VCaP (cell line): ENCODE results near the gene SIK3.
"Not testable (repeated sequence)": the region's sequence is repeated elsewhere in the genome, so short reads cannot be mapped to it uniquely, and the experiment has no call there.

Source experiments
- H3K27ac ChIP-seq: fragments of 450-650 bp; 2 replicates; pipeline ENCODE4 v1.5.1; 2017
- CTCF ChIP-seq: fragments of 450-650 bp; conservative IDR thresholded peaks from 2 replicates; pipeline ENCODE4 v1.5.1; 2017; ENCODE audit warnings: mild to moderate bottlenecking, moderate library complexity

SIK3 gene

DNA sequence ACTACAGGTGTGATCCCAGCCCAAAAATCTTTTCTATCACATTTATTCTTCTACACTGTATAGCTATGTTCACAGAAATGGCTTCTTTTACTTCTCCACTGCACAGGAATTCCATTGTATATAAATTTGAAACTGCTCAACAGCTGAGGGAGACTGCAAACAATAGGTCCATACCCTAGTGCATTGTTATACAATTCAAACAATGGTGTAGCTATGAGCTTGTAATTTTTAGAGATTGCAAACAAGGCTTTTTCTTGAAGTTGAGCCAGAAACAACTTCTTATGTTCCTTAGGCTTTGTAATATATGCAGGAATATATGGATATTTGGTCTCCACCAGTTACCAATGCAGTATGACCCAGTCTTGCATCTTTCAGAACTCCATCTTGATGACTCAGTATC is 19.5 kb upstream of the SIK3 start:
- no peak for TF ChIP-seq CTCF
- H3K27ac ChIP-seq = no peak overlapping the region

GRCh38 chr11:117112939-117113338 is 14.7 kb upstream of the SIK3 start:
- H3K27ac ChIP-seq = not testable (repeated sequence)

- H3K27ac ChIP-seq = not testable (repeated sequence)
Observed at GRCh38 chr11:117112497-117112896, 14.3 kb upstream of the SIK3 start.

DNA sequence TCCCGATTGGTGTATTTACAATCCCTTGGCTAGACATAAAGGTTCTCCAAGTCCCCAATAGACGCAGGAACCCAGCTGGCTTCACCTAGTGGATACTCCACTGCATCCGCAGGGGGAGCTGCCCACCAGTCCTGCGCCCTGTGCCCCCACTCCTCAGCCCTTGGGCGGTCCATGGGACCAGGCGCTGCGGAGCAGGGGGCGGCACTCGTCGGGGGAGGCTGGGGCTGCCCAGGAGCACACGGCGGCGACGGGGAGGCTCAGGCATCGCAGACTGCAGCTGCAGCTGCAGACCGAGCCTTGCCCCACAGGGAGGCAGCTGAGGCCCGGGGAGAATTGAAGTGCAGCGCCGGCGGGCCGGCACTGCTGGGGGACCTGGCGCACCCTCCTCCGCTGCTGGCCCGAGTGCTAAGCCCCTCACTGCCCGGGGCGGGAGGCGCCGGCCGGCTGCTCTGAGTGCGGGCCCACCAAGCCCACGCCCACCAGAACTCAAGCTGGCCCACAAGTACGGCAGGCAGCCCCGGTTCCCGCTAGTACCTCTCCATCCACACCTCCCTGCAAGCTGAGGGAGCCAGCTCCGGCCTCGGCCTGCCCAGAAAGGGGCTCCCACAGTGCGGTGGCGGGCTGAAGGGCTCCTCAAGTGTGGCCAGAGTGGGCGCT is 12.2 kb upstream of the SIK3 start:
- TF ChIP-seq CTCF = no peak
- no peak overlapping the region for H3K27ac ChIP-seq

DNA sequence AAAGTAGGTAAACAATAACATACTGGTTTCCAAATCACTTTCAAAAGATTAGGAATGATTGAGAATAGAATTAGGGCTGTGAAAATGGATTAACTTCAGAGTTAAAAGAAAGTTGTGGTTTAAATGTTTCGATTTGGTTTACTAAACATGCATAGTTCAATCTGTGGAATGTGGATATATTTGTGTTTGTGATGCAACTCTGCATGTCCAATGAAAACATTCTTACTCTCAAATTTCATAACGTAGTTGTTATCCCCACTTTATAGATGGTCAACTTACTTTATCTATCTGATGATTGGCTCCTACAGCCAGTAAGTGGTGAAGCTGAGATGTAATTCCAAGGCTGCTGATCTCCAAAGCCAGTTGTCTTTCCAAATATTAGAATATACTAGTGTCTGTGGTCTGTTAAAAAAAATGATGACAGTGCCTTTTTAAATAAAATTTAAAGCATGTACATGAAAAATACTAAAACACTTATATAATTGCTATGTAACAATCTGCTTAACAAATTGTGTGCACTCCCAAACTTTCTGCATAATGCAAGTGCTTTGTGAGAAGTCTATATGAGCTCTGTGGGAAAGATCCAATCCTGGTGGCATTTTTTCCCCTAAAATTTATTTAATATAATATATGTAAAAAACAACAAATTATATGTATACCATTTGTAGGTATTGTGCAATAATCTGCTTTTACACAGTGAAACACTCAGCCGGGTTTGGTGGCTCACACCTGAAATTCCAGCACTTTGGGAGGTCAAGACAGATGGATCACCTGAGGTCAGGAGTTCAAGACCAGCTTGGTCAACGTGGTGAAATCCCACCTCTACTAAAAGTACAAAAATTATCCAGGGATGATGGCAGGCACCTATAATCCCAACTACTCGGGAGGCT is 9.7 kb upstream of the SIK3 start:
- no peak for TF ChIP-seq CTCF
- H3K27ac ChIP-seq = no peak overlapping the region

DNA sequence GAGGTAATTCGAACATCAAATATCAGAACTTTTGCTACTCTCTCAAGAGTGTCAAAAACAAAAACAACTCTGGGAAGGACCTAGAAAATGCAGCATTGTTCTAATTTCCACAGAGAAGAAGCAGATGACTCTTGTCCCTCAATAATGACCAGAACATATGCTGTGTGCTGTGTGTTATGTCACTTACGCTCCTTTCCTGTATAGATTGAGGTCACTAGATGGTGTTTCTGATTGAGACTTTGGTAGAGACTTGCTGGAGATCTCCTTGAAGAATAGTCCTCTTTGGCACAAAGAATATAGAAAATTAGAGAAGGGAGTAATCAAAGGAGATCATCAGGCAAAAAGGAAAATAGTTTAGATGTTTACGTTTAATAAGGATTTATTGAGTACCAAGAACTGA is 2.3 kb upstream of the SIK3 start:
- TF ChIP-seq CTCF = no peak
- no peak overlapping the region for H3K27ac ChIP-seq

DNA sequence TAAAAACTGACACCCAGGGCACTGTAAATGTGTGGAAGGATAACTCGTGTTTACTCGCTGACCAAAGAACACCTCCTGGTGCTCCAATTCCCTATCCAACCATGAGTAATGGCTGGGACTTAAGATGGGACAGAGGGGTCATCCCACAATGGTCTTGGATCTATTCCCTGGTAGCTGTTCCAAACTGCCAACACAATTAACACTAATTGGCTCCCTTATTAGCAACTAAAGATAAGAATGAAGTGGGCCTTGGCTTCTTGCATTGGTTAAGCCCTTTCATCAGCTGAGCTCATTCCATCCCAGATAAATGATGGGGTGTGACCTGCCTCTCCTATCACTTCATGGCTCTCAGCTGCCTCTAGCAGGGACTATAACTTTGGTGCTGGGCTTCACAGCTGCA is 1.5 kb upstream of the SIK3 start:
- H3K27ac ChIP-seq = peak overlapping the region; percentile 94
- no peak for TF ChIP-seq CTCF

DNA sequence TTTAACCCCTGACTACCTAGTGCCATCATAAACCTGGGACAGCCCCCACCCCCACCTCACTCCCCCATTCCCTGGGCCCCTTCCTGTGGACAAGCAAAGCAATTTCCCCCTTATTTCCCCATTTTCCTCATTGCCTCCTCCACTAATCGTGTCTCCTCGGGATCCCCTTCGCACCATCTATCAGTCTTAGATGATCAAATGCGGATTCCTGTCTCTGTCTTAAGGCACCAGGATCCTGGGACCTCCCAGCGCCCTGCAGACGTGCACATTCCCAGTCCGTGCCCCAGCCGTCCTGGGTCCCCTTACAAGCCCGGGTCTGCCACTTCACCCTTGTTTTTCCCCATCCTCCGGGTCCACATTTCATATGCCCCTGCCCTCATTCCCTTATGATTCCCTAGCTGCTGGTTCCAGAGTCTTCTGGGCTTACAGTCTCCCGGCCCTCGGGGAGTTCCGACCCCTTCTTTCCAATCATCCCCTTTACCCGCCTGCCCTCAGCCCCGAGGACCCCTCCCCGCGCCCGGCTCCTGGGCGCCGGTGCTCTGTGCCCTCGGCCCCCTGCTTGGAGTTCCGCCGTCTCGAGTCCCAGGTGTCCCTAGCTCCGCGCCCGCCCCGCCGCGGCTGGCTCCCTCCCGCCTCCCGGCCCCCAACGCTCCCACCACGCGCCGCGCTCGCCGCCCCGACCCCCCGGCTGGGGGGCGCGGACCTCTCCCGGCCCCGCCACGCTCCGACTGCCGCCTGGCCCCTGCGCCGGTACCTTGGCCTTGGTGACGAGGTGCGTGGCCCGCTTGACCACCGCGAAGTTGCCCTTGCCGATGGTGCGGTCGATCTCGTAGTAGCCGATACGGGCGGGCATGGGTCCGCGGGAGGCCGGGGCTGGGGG is 599 bp downstream of the SIK3 start:
- peak overlapping the region; percentile 94 for H3K27ac ChIP-seq
- no peak for TF ChIP-seq CTCF
